Memory B cell (primary cell): ENCODE measurements around the gene LHX4.

ENCODE experiments used
- ATAC-seq: fragments of 150-1000 bp; cut with Tn5 transposase; 2 replicates; pipeline ENCODE4 v1.10.0; 2021; ENCODE audit warnings: low read depth, mild to moderate bottlenecking, moderate library complexity
- DNase-seq, 2 donors: peaks; one replicate each; pipeline ENCODE4 v3.0.0; 2022; ENCODE audit warnings: low spot score in 2 of 2
- H3K27ac Mint-ChIP-seq: one replicate; pipeline ENCODE4 v1.8.0; 2022; ENCODE audit warnings: mild to moderate bottlenecking, moderate library complexity, mixed read lengths
- H3K27me3 Mint-ChIP-seq: one replicate; pipeline ENCODE4 v1.8.0; 2022; ENCODE audit warnings: mixed read lengths
- H3K36me3 Mint-ChIP-seq: one replicate; pipeline ENCODE4 v1.8.0; 2022; ENCODE audit warnings: mild to moderate bottlenecking, mixed read lengths
- H3K4me1 Mint-ChIP-seq: one replicate; pipeline ENCODE4 v1.8.0; 2022; ENCODE audit warnings: mixed read lengths
- H3K4me3 Mint-ChIP-seq: one replicate; pipeline ENCODE4 v1.8.0; 2022; ENCODE audit warnings: mild to moderate bottlenecking, moderate library complexity, mixed read lengths
- H3K9me3 Mint-ChIP-seq: one replicate; pipeline ENCODE4 v1.8.0; 2022; ENCODE audit warnings: mixed read lengths

Gene LHX4

GRCh38 chr1:180250883-180251509 lies 20.9 kb downstream of the LHX4 start:
- H3K9me3 Mint-ChIP-seq = no peaks in the 10 kb centered on the region
- no peak overlapping the region for H3K27ac Mint-ChIP-seq
- H3K27me3 Mint-ChIP-seq = peaks cover 28% of the 10 kb centered on the region
- no peak for ATAC-seq
- no peak overlapping the region for H3K4me3 Mint-ChIP-seq
- H3K36me3 Mint-ChIP-seq = no peaks in the 10 kb centered on the region
- H3K4me1 Mint-ChIP-seq = peaks cover 3% of the 10 kb centered on the region
- DNase-seq = no peak

- no peak for DNase-seq
- Mint-ChIP-seq H3K27me3 (peaks cover 31% of the 10 kb centered on the region), H3K27ac (no peak overlapping the region)
These were observed 21.7 kb downstream of the LHX4 start for GRCh38 chr1:180251526-180252305.

GRCh38 chr1:180252638-180253536 lies 22.8 kb downstream of the LHX4 start:
- ATAC-seq (peak; percentile 68), DNase-seq (no peak)
- Mint-ChIP-seq H3K9me3 (no peaks in the 10 kb centered on the region), H3K4me1 (peaks cover 3% of the 10 kb centered on the region), H3K36me3 (no peaks in the 10 kb centered on the region), H3K27me3 (peaks cover 36% of the 10 kb centered on the region), H3K27ac (no peak overlapping the region), H3K4me3 (no peak overlapping the region)

More at GRCh38 chr1:180251526-180252305, 21.7 kb downstream of the LHX4 start:
- Mint-ChIP-seq H3K9me3 (no peaks in the 10 kb centered on the region), H3K4me3 (no peak overlapping the region), H3K4me1 (peaks cover 3% of the 10 kb centered on the region), H3K36me3 (no peaks in the 10 kb centered on the region)
- no peak for ATAC-seq

GRCh38 chr1:180253585-180254495 lies 23.8 kb downstream of the LHX4 start:
- DNase-seq (no peak), ATAC-seq (no peak)
- no peak overlapping the region for H3K4me3 Mint-ChIP-seq
- no peaks in the 10 kb centered on the region for H3K9me3 Mint-ChIP-seq
- no peak overlapping the region for H3K27ac Mint-ChIP-seq
- no peaks in the 10 kb centered on the region for H3K36me3 Mint-ChIP-seq
- peaks cover 3% of the 10 kb centered on the region for H3K4me1 Mint-ChIP-seq
- H3K27me3 Mint-ChIP-seq = peaks cover 43% of the 10 kb centered on the region

GRCh38 chr1:180254496-180254819 lies 24.4 kb downstream of the LHX4 start:
- no peak for ATAC-seq
- Mint-ChIP-seq H3K27ac (no peak overlapping the region), H3K27me3 (peaks cover 47% of the 10 kb centered on the region), H3K9me3 (no peaks in the 10 kb centered on the region), H3K36me3 (no peaks in the 10 kb centered on the region), H3K4me1 (peaks cover 3% of the 10 kb centered on the region), H3K4me3 (no peak overlapping the region)
- DNase-seq = no peak

- Mint-ChIP-seq H3K27ac (no peak overlapping the region), H3K4me3 (no peak overlapping the region), H3K4me1 (peaks cover 3% of the 10 kb centered on the region), H3K9me3 (no peaks in the 10 kb centered on the region), H3K27me3 (peaks cover 44% of the 10 kb centered on the region), H3K36me3 (no peaks in the 10 kb centered on the region)
- ATAC-seq (no peak), DNase-seq (no peak)
These were observed 24.8 kb downstream of the LHX4 start for GRCh38 chr1:180254854-180255253.

- Mint-ChIP-seq H3K27ac (no peak overlapping the region), H3K36me3 (no peaks in the 10 kb centered on the region), H3K4me1 (peaks cover 3% of the 10 kb centered on the region), H3K4me3 (no peak overlapping the region), H3K27me3 (peaks cover 40% of the 10 kb centered on the region), H3K9me3 (no peaks in the 10 kb centered on the region)
- no peak for ATAC-seq
- DNase-seq = no peak
These were observed 25.7 kb downstream of the LHX4 start for GRCh38 chr1:180255536-180256340.

- ATAC-seq = no peak
- Mint-ChIP-seq H3K9me3 (no peaks in the 10 kb centered on the region), H3K4me1 (peaks cover 3% of the 10 kb centered on the region), H3K36me3 (no peaks in the 10 kb centered on the region), H3K4me3 (no peak overlapping the region), H3K27ac (no peak overlapping the region), H3K27me3 (peaks cover 36% of the 10 kb centered on the region)
- DNase-seq = no peak
These were observed 26.4 kb downstream of the LHX4 start for GRCh38 chr1:180256341-180257027.

- Mint-ChIP-seq H3K4me1 (peaks cover 3% of the 10 kb centered on the region), H3K4me3 (no peak overlapping the region), H3K36me3 (no peaks in the 10 kb centered on the region), H3K27me3 (peaks cover 35% of the 10 kb centered on the region), H3K9me3 (no peaks in the 10 kb centered on the region), H3K27ac (no peak overlapping the region)
- ATAC-seq (no peak), DNase-seq (no peak)
These were observed 26.9 kb downstream of the LHX4 start for GRCh38 chr1:180257028-180257386.

GRCh38 chr1:180257486-180257885 lies 27.4 kb downstream of the LHX4 start:
- Mint-ChIP-seq H3K9me3 (no peaks in the 10 kb centered on the region), H3K27me3 (peaks cover 34% of the 10 kb centered on the region), H3K4me1 (peaks cover 1% of the 10 kb centered on the region), H3K36me3 (no peaks in the 10 kb centered on the region), H3K27ac (no peak overlapping the region), H3K4me3 (no peak overlapping the region)
- no peak for ATAC-seq
- DNase-seq = no peak

GRCh38 chr1:180258290-180258689 lies 28.2 kb downstream of the LHX4 start:
- ATAC-seq (no peak), DNase-seq (no peak)
- no peaks in the 10 kb centered on the region for H3K9me3 Mint-ChIP-seq
- H3K36me3 Mint-ChIP-seq = no peaks in the 10 kb centered on the region
- H3K4me1 Mint-ChIP-seq = no peaks in the 10 kb centered on the region
- H3K27me3 Mint-ChIP-seq = peaks cover 30% of the 10 kb centered on the region
- H3K4me3 Mint-ChIP-seq = no peak overlapping the region
- H3K27ac Mint-ChIP-seq = no peak overlapping the region

- Mint-ChIP-seq H3K27me3 (peaks cover 27% of the 10 kb centered on the region), H3K4me1 (no peaks in the 10 kb centered on the region), H3K27ac (no peak overlapping the region), H3K36me3 (no peaks in the 10 kb centered on the region), H3K9me3 (no peaks in the 10 kb centered on the region), H3K4me3 (no peak overlapping the region)
- no peak for DNase-seq
- no peak for ATAC-seq
These were observed 28.9 kb downstream of the LHX4 start for GRCh38 chr1:180258935-180259334.
